Left lung (tissue), 10 donors: ENCODE measurements around the gene CPT2. TPM values are rescaled to one million over a fixed set of nuclear protein-coding genes. Genes with fewer than 3 reads are reported as not detected.
"Not testable (repeated sequence)": the region's sequence is repeated elsewhere in the genome, so short reads cannot be mapped to it uniquely, and the experiment has no call there.

ENCODE experiments used
- ATAC-seq: fragments of 200-7000 bp; cut with Tn5 transposase; one replicate; pipeline ENCODE4 v1.9.1; 2020; ENCODE audit warnings: moderate library complexity
- DNase-seq, 4 donors: peaks; one replicate each; pipeline ENCODE4 v3.0.0-alpha.2; 2013 to 2020
- H3K27ac ChIP-seq, 2 donors: fragments of 200-600 bp; sonication (generic) in 1 of 2; one replicate each; pipeline versions ENCODE4 v1.5.0 to v1.8.0; 2020 to 2021
- H3K27me3 ChIP-seq, 2 donors: fragments of 200-600 bp; sonication (generic) in 1 of 2; one replicate each; pipeline versions ENCODE4 v1.5.0 to v1.8.0; 2020 to 2021
- H3K36me3 ChIP-seq, 2 donors: fragments of 200-600 bp; sonication (generic) in 1 of 2; one replicate each; pipeline versions ENCODE4 v1.5.0 to v1.8.0; 2020 to 2021
- H3K4me1 ChIP-seq, 2 donors: fragments of 200-600 bp; one replicate each; pipeline ENCODE4 v1.8.0; 2021
- H3K4me3 ChIP-seq, 2 donors: fragments of 200-600 bp; sonication (generic) in 1 of 2; one replicate each; pipeline versions ENCODE4 v1.5.0 to v1.8.0; 2020 to 2021; ENCODE audit warnings: mild to moderate bottlenecking in 1 of 2
- H3K9me3 ChIP-seq, 2 donors: fragments of 200-600 bp; sonication (generic) in 1 of 2; one replicate each; pipeline versions ENCODE4 v1.5.0 to v1.8.0; 2020 to 2021
- intact Hi-C, 2 donors: fragments of 100-400 bp; cut with DNase I; formaldehyde crosslinking; loops; one replicate each; pipeline versions ENCODE4 v1.11.2 to v1.14.2; 2022
- polyA plus RNA-seq, 6 donors: library from polyadenylated mRNA; unstranded; fragments of 120-200 nt; gene quantifications; one replicate each; pipeline ENCODE4 v1.2.1, GENCODE V29; 2013; ENCODE audit not compliant: insufficient read length in 6 of 6
- total RNA-seq, 2 donors: library from RNA; stranded (reverse); fragmentation: NEBNext Ultra II Directional; extraction: Animal tissue kit (Norgen Biotek cat#: 25700); gene quantifications; one replicate each; pipeline ENCODE4 v1.2.1, GENCODE V29; 2021
- TF ChIP-seq, protein P1 (sequence below), 2 donors: fragments of 200-600 bp; sonication (generic) in 1 of 2; IDR thresholded peaks; one replicate each; pipeline versions ENCODE4 v1.5.0 to v1.8.0; 2021; ENCODE audit warnings: antibody characterized with exemption in 2 of 2
- donor health status: DM: no; HTN: yes; CAD: no.
- donor health status: DM: no; HTN: no; CAD: no.

CPT2 gene
- total and polyA plus RNA-seq, 8 donors, result 16.0 to 31.4 (median 18.3) TPM

DNA sequence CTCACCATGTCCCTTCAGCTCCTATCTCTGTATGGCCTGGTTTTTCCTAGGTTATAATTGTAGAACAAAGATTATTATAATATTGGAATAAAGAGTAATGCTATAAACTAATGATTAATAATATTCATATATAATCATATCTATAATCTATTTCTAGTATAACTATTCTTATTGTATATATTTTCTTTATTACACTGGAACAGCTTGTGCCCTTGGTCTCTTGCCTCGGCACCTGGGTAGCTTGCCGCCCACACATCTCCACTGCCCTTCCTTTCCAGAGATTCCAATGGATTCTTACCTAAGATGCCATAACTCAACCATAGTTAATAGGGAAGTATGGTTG, 10.7 kb upstream of the CPT2 start:
- ATAC-seq, H3K9me3 ChIP-seq, H3K27me3 ChIP-seq, H3K36me3 ChIP-seq, intact Hi-C loops, H3K4me3 ChIP-seq, H3K27ac ChIP-seq, DNase-seq: not testable (repeated sequence)
- TF ChIP-seq, protein P1, sequence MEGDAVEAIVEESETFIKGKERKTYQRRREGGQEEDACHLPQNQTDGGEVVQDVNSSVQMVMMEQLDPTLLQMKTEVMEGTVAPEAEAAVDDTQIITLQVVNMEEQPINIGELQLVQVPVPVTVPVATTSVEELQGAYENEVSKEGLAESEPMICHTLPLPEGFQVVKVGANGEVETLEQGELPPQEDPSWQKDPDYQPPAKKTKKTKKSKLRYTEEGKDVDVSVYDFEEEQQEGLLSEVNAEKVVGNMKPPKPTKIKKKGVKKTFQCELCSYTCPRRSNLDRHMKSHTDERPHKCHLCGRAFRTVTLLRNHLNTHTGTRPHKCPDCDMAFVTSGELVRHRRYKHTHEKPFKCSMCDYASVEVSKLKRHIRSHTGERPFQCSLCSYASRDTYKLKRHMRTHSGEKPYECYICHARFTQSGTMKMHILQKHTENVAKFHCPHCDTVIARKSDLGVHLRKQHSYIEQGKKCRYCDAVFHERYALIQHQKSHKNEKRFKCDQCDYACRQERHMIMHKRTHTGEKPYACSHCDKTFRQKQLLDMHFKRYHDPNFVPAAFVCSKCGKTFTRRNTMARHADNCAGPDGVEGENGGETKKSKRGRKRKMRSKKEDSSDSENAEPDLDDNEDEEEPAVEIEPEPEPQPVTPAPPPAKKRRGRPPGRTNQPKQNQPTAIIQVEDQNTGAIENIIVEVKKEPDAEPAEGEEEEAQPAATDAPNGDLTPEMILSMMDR (IDR thresholded peaks at IDR 0.05), result peak in 1 of 2 donors; percentile 35
- H3K4me1 ChIP-seq, result peaks cover 5 to 13% of the 10 kb centered on the region in 2 donors

DNA sequence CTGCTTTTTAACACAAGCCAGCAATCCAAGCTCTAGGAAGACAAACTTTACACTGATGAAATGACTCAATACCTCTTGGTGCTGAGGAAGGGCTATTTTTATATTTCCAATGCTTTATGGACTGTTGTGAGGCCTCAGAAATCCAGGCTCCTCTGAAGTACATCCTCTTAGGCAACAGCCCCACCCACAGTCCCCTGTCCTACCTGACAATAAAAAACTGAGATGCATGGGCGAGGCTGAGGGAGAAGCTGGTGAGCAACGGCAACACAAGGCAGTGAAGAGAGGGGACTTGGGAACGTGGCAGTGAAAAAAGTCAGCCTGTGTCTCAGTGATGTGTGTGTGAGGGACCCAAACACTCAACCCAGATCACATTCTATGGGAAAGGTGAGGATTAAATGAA, 10.1 kb upstream of the CPT2 start:
- Histone ChIP-seq H3K4me3 (no peak overlapping the region), H3K4me1 (peaks cover 5 to 13% of the 10 kb centered on the region in 2 donors), H3K9me3 (no peaks in the 10 kb centered on the region), H3K36me3 (no peaks in the 10 kb centered on the region), H3K27me3 (no peaks in the 10 kb centered on the region), H3K27ac (no peak overlapping the region)
- intact Hi-C loops, result no loop called here
- TF ChIP-seq, protein P1 (IDR thresholded peaks at IDR 0.05), result no peak
- no peak for ATAC-seq
- no peak for DNase-seq

DNA sequence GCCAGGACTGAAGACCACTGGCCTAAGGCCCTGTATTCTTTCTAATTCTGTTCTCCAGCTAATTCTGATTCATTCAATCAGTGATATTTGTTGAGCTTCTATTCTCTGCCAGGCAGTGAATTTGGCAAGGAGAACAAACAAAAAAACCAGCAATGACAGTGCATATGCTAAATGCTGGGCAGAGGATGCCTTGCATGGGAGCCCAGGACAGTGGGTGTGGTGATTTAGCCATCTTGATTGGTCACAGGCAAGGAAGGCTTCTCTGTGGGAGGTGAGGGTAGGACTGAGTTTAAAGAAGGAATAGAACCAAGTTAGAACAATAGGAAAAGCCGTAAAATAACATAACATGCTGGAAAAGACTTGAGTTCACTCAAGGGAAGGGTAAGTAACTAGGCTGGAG, 9.2 kb upstream of the CPT2 start:
- ATAC-seq (no peak), DNase-seq (no peak)
- peaks cover 0 to 10% of the 10 kb centered on the region in 2 donors for H3K4me1 ChIP-seq
- no peaks in the 10 kb centered on the region for H3K9me3 ChIP-seq
- TF ChIP-seq, protein P1 (IDR thresholded peaks at IDR 0.05), result no peak
- intact Hi-C loops, result no loop called here
- no peaks in the 10 kb centered on the region for H3K27me3 ChIP-seq
- no peak overlapping the region for H3K4me3 ChIP-seq
- no peaks in the 10 kb centered on the region for H3K36me3 ChIP-seq
- no peak overlapping the region for H3K27ac ChIP-seq

DNA sequence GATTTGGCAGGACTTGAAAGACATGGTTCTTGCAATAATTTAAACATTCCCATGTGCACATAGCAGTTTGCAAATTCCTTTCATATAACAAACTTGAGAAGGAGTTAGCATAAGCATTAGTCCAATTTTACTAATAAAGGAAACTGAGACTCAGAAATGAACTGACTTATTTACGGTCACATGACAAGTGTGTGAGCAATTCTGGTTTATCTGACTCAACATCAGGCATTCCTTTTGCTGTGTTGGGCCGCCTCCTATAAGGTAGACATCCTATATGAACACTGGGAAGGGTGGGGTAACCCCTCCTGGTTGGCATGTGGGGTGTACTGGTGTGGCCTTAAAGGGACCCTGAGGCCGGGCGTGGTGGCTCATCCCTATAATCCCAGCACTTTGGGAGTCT, 8.5 kb upstream of the CPT2 start:
- intact Hi-C loops, result no loop called here
- DNase-seq (no peak), ATAC-seq (no peak)
- TF ChIP-seq, protein P1 (IDR thresholded peaks at IDR 0.05), result no peak
- H3K4me1 ChIP-seq, result peaks cover 0 to 4% of the 10 kb centered on the region in 2 donors
- H3K4me3 ChIP-seq, result no peak overlapping the region
- no peaks in the 10 kb centered on the region for H3K27me3 ChIP-seq
- H3K36me3 ChIP-seq, result no peaks in the 10 kb centered on the region
- H3K9me3 ChIP-seq, result no peaks in the 10 kb centered on the region
- no peak overlapping the region for H3K27ac ChIP-seq

DNA sequence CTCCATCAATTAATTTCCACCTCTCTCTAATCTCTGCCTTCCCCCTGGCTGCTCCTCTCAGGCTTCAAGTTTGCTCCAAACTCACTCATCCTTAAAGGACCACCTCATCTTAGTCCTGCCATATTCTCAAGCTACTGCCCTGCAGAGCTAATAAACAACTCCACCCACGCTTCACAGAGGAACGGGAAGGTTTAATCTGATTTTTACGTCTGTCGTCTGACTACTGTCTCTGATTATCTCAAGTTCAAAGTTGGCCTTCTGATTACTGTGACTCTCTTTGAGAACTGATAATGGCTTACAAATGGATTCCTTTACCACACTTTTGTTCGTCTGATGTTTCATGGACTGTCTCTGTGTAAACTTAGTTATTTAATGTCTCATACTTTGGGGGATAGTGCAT, 7.6 kb upstream of the CPT2 start:
- Histone ChIP-seq H3K4me3 (no peak overlapping the region), H3K9me3 (no peaks in the 10 kb centered on the region), H3K36me3 (no peaks in the 10 kb centered on the region), H3K4me1 (no peaks in the 10 kb centered on the region), H3K27me3 (no peaks in the 10 kb centered on the region), H3K27ac (no peak overlapping the region)
- ATAC-seq (no peak), DNase-seq (no peak)
- intact Hi-C loops, result no loop called here
- TF ChIP-seq, protein P1 (IDR thresholded peaks at IDR 0.05), result no peak
